ENCODE results near the gene TACR2.

TACR2 gene

GRCh38 chr10:69405221-69405620 is 11.5 kb downstream of the TACR2 start:
- Histone ChIP-seq H3K36me3 (ENCODE audit: control insufficient read depth in 1 of 2, insufficient read depth in 2 of 2, low read length in 2 of 2) (peaks cover 0 to 11% of the 10 kb centered on the region in 2 donors), H3K9ac (ENCODE audit: low read depth in 1 of 2, low read length in 2 of 2) (no peak overlapping the region), H3K4me3 (ENCODE audit: low read depth in 1 of 2, low read length in 2 of 2) (no peak overlapping the region), H3K27me3 (ENCODE audit: control insufficient read depth in 1 of 2, insufficient read depth in 2 of 2, low read length in 2 of 2) (no peaks in the 10 kb centered on the region), H3K9me3 (ENCODE audit: control insufficient read depth in 1 of 2, low read length in 2 of 2) (no peaks in the 10 kb centered on the region), H3K4me1 (ENCODE audit: control insufficient read depth in 1 of 2, insufficient read depth in 2 of 2, low read length in 2 of 2) (peaks cover 8 to 11% of the 10 kb centered on the region in 2 donors), H3K27ac (ENCODE audit: low read depth, low read length) (no peak overlapping the region)

- Histone ChIP-seq H3K9ac (ENCODE audit: low read depth in 1 of 2, low read length in 2 of 2) (no peak overlapping the region), H3K27ac (ENCODE audit: low read depth, low read length) (no peak overlapping the region), H3K27me3 (ENCODE audit: control insufficient read depth in 1 of 2, insufficient read depth in 2 of 2, low read length in 2 of 2) (no peaks in the 10 kb centered on the region), H3K4me1 (ENCODE audit: control insufficient read depth in 1 of 2, insufficient read depth in 2 of 2, low read length in 2 of 2) (peaks cover 8 to 11% of the 10 kb centered on the region in 2 donors), H3K9me3 (ENCODE audit: control insufficient read depth in 1 of 2, low read length in 2 of 2) (no peaks in the 10 kb centered on the region), H3K36me3 (ENCODE audit: control insufficient read depth in 1 of 2, insufficient read depth in 2 of 2, low read length in 2 of 2) (peaks cover 0 to 12% of the 10 kb centered on the region in 2 donors), H3K4me3 (ENCODE audit: low read depth in 1 of 2, low read length in 2 of 2) (no peak overlapping the region)
Measured at GRCh38 chr10:69404786-69405185, 11.9 kb downstream of the TACR2 start.

- peaks cover 0 to 22% of the 10 kb centered on the region in 2 donors for H3K36me3 ChIP-seq (ENCODE audit: control insufficient read depth in 1 of 2, insufficient read depth in 2 of 2, low read length in 2 of 2)
- H3K4me1 ChIP-seq (ENCODE audit: control insufficient read depth in 1 of 2, insufficient read depth in 2 of 2, low read length in 2 of 2): peaks cover 3 to 5% of the 10 kb centered on the region in 2 donors
- H3K27me3 ChIP-seq (ENCODE audit: control insufficient read depth in 1 of 2, insufficient read depth in 2 of 2, low read length in 2 of 2): no peaks in the 10 kb centered on the region
- no peak overlapping the region for H3K9ac ChIP-seq (ENCODE audit: low read depth in 1 of 2, low read length in 2 of 2)
- H3K27ac ChIP-seq (ENCODE audit: low read depth, low read length): no peak overlapping the region
- H3K9me3 ChIP-seq (ENCODE audit: control insufficient read depth in 1 of 2, low read length in 2 of 2): no peaks in the 10 kb centered on the region
- no peak overlapping the region for H3K4me3 ChIP-seq (ENCODE audit: low read depth in 1 of 2, low read length in 2 of 2)
Measured at GRCh38 chr10:69403519-69403918, 13.2 kb downstream of the TACR2 start.

GRCh38 chr10:69403066-69403465 is 13.7 kb downstream of the TACR2 start:
- no peaks in the 10 kb centered on the region for H3K9me3 ChIP-seq (ENCODE audit: control insufficient read depth in 1 of 2, low read length in 2 of 2)
- no peaks in the 10 kb centered on the region for H3K27me3 ChIP-seq (ENCODE audit: control insufficient read depth in 1 of 2, insufficient read depth in 2 of 2, low read length in 2 of 2)
- H3K4me1 ChIP-seq (ENCODE audit: control insufficient read depth in 1 of 2, insufficient read depth in 2 of 2, low read length in 2 of 2): peaks cover 2 to 4% of the 10 kb centered on the region in 2 donors
- peaks cover 0 to 26% of the 10 kb centered on the region in 2 donors for H3K36me3 ChIP-seq (ENCODE audit: control insufficient read depth in 1 of 2, insufficient read depth in 2 of 2, low read length in 2 of 2)
- H3K27ac ChIP-seq (ENCODE audit: low read depth, low read length): no peak overlapping the region
- no peak overlapping the region for H3K9ac ChIP-seq (ENCODE audit: low read depth in 1 of 2, low read length in 2 of 2)
- H3K4me3 ChIP-seq (ENCODE audit: low read depth in 1 of 2, low read length in 2 of 2): no peak overlapping the region

GRCh38 chr10:69402386-69402785 is 14.3 kb downstream of the TACR2 start:
- Histone ChIP-seq H3K4me3 (ENCODE audit: low read depth in 1 of 2, low read length in 2 of 2) (no peak overlapping the region), H3K9ac (ENCODE audit: low read depth in 1 of 2, low read length in 2 of 2) (no peak overlapping the region), H3K9me3 (ENCODE audit: control insufficient read depth in 1 of 2, low read length in 2 of 2) (no peaks in the 10 kb centered on the region), H3K27ac (ENCODE audit: low read depth, low read length) (no peak overlapping the region), H3K36me3 (ENCODE audit: control insufficient read depth in 1 of 2, insufficient read depth in 2 of 2, low read length in 2 of 2) (peaks cover 0 to 27% of the 10 kb centered on the region in 2 donors), H3K27me3 (ENCODE audit: control insufficient read depth in 1 of 2, insufficient read depth in 2 of 2, low read length in 2 of 2) (no peaks in the 10 kb centered on the region), H3K4me1 (ENCODE audit: control insufficient read depth in 1 of 2, insufficient read depth in 2 of 2, low read length in 2 of 2) (no peaks in the 10 kb centered on the region)

GRCh38 chr10:69401416-69401815 is 15.3 kb downstream of the TACR2 start:
- no peaks in the 10 kb centered on the region for H3K9me3 ChIP-seq (ENCODE audit: control insufficient read depth in 1 of 2, low read length in 2 of 2)
- H3K4me1 ChIP-seq (ENCODE audit: control insufficient read depth in 1 of 2, insufficient read depth in 2 of 2, low read length in 2 of 2): no peaks in the 10 kb centered on the region
- H3K27ac ChIP-seq (ENCODE audit: low read depth, low read length): no peak overlapping the region
- H3K36me3 ChIP-seq (ENCODE audit: control insufficient read depth in 1 of 2, insufficient read depth in 2 of 2, low read length in 2 of 2): peaks cover 0 to 30% of the 10 kb centered on the region in 2 donors
- H3K4me3 ChIP-seq (ENCODE audit: low read depth in 1 of 2, low read length in 2 of 2): no peak overlapping the region
- no peaks in the 10 kb centered on the region for H3K27me3 ChIP-seq (ENCODE audit: control insufficient read depth in 1 of 2, insufficient read depth in 2 of 2, low read length in 2 of 2)
- no peak overlapping the region for H3K9ac ChIP-seq (ENCODE audit: low read depth in 1 of 2, low read length in 2 of 2)

DNA sequence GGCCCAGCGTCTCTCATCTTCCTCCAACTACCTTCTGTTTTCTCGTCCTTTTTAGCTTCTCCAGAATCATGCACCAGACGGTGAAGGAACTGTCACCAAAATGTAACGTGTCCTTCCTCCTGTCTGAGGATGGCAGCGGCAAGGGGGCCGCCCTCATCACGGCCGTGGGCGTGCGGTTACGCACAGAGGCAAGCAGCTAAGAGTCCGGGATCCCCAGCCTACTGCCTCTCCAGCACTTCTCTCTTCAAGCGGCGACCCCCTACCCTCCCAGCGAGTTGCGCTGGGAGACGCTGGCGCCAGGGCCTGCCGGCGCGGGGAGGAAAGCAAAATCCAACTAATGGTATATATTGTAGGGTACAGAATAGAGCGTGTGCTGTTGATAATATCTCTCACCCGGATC is 15.8 kb downstream of the TACR2 start:
- H3K9me3 ChIP-seq (ENCODE audit: control insufficient read depth in 1 of 2, low read length in 2 of 2): no peaks in the 10 kb centered on the region
- H3K36me3 ChIP-seq (ENCODE audit: control insufficient read depth in 1 of 2, insufficient read depth in 2 of 2, low read length in 2 of 2): peaks cover 0 to 30% of the 10 kb centered on the region in 2 donors
- H3K9ac ChIP-seq (ENCODE audit: low read depth in 1 of 2, low read length in 2 of 2): no peak overlapping the region
- H3K4me3 ChIP-seq (ENCODE audit: low read depth in 1 of 2, low read length in 2 of 2): no peak overlapping the region
- no peaks in the 10 kb centered on the region for H3K4me1 ChIP-seq (ENCODE audit: control insufficient read depth in 1 of 2, insufficient read depth in 2 of 2, low read length in 2 of 2)
- H3K27me3 ChIP-seq (ENCODE audit: control insufficient read depth in 1 of 2, insufficient read depth in 2 of 2, low read length in 2 of 2): no peaks in the 10 kb centered on the region
- no peak overlapping the region for H3K27ac ChIP-seq (ENCODE audit: low read depth, low read length)

GRCh38 chr10:69398466-69398865 is 18.3 kb downstream of the TACR2 start:
- Histone ChIP-seq H3K4me3 (ENCODE audit: low read depth in 1 of 2, low read length in 2 of 2) (no peak overlapping the region), H3K36me3 (ENCODE audit: control insufficient read depth in 1 of 2, insufficient read depth in 2 of 2, low read length in 2 of 2) (peaks cover 0 to 36% of the 10 kb centered on the region in 2 donors), H3K27ac (ENCODE audit: low read depth, low read length) (no peak overlapping the region)

DNA sequence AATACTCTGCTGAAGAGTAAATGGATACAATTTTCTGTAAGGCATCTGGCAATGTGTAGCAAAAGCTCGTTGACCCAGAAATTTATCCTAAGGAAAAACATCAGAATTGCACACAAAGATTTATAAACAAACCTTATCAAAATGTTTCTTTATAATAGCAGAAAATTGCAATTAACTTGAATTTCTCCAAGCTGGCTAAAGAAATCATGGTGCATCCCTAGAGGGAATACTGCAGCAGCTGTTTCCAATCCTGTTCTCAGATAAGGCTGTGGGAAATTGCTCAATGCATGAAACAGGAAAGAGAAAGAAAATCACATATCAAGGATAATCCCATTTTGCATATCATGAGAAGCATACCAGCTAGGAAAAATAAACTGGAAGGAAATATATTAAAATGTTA is 18.7 kb downstream of the TACR2 start:
- H3K4me3 ChIP-seq (ENCODE audit: low read depth in 1 of 2, low read length in 2 of 2): no peak overlapping the region
- no peaks in the 10 kb centered on the region for H3K4me1 ChIP-seq (ENCODE audit: control insufficient read depth in 1 of 2, insufficient read depth in 2 of 2, low read length in 2 of 2)
- H3K9ac ChIP-seq (ENCODE audit: low read depth in 1 of 2, low read length in 2 of 2): no peak overlapping the region
- no peak overlapping the region for H3K27ac ChIP-seq (ENCODE audit: low read depth, low read length)
- peaks cover 0 to 37% of the 10 kb centered on the region in 2 donors for H3K36me3 ChIP-seq (ENCODE audit: control insufficient read depth in 1 of 2, insufficient read depth in 2 of 2, low read length in 2 of 2)
- H3K27me3 ChIP-seq (ENCODE audit: control insufficient read depth in 1 of 2, insufficient read depth in 2 of 2, low read length in 2 of 2): no peaks in the 10 kb centered on the region
- no peaks in the 10 kb centered on the region for H3K9me3 ChIP-seq (ENCODE audit: control insufficient read depth in 1 of 2, low read length in 2 of 2)

More at GRCh38 chr10:69398466-69398865, 18.3 kb downstream of the TACR2 start:
- no peaks in the 10 kb centered on the region for H3K9me3 ChIP-seq (ENCODE audit: control insufficient read depth in 1 of 2, low read length in 2 of 2)
- no peaks in the 10 kb centered on the region for H3K27me3 ChIP-seq (ENCODE audit: control insufficient read depth in 1 of 2, insufficient read depth in 2 of 2, low read length in 2 of 2)
- H3K9ac ChIP-seq (ENCODE audit: low read depth in 1 of 2, low read length in 2 of 2): no peak overlapping the region
- H3K4me1 ChIP-seq (ENCODE audit: control insufficient read depth in 1 of 2, insufficient read depth in 2 of 2, low read length in 2 of 2): no peaks in the 10 kb centered on the region

GRCh38 chr10:69394020-69394419 is 22.7 kb downstream of the TACR2 start:
- no peaks in the 10 kb centered on the region for H3K27me3 ChIP-seq (ENCODE audit: control insufficient read depth in 1 of 2, insufficient read depth in 2 of 2, low read length in 2 of 2)
- peaks cover 2 to 28% of the 10 kb centered on the region in 2 donors for H3K36me3 ChIP-seq (ENCODE audit: control insufficient read depth in 1 of 2, insufficient read depth in 2 of 2, low read length in 2 of 2)
- no peak overlapping the region for H3K27ac ChIP-seq (ENCODE audit: low read depth, low read length)
- no peaks in the 10 kb centered on the region for H3K4me1 ChIP-seq (ENCODE audit: control insufficient read depth in 1 of 2, insufficient read depth in 2 of 2, low read length in 2 of 2)
- no peaks in the 10 kb centered on the region for H3K9me3 ChIP-seq (ENCODE audit: control insufficient read depth in 1 of 2, low read length in 2 of 2)
- H3K4me3 ChIP-seq (ENCODE audit: low read depth in 1 of 2, low read length in 2 of 2): no peak overlapping the region
- no peak overlapping the region for H3K9ac ChIP-seq (ENCODE audit: low read depth in 1 of 2, low read length in 2 of 2)

DNA sequence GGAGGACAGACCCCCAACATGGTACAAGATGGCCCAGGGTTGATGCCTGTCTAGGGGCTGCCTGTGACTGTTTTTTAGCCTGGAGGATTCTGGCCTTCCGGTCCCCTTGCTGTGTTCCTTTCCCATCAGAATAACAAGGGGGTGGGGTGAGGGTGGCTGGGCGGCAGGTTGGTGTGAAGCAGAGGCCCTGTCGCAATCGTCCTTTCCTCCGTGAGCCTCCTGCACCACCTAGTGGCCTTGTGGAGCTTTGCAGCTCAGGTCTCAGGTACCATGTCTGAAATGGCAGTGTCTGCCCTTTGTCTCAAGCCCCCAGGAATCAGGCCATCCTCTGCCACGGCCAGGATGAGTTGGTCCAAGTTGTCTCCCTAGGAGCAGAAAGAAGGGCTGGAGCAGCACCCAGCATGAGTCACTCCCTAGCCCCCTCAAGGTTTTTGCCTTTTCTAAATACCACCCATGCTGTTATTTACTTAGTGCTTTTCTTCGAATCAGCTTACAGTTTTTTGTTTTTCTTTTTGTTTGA is 24.2 kb downstream of the TACR2 start:
- no peaks in the 10 kb centered on the region for H3K27me3 ChIP-seq (ENCODE audit: control insufficient read depth in 1 of 2, insufficient read depth in 2 of 2, low read length in 2 of 2)
- H3K4me1 ChIP-seq (ENCODE audit: control insufficient read depth in 1 of 2, insufficient read depth in 2 of 2, low read length in 2 of 2): no peaks in the 10 kb centered on the region
- H3K27ac ChIP-seq (ENCODE audit: low read depth, low read length): no peak overlapping the region
- H3K4me3 ChIP-seq (ENCODE audit: low read depth in 1 of 2, low read length in 2 of 2): no peak overlapping the region
- no peak overlapping the region for H3K9ac ChIP-seq (ENCODE audit: low read depth in 1 of 2, low read length in 2 of 2)
- H3K9me3 ChIP-seq (ENCODE audit: control insufficient read depth in 1 of 2, low read length in 2 of 2): no peaks in the 10 kb centered on the region
- H3K36me3 ChIP-seq (ENCODE audit: control insufficient read depth in 1 of 2, insufficient read depth in 2 of 2, low read length in 2 of 2): peaks cover 6 to 30% of the 10 kb centered on the region in 2 donors

Measured in duodenal mucosa (tissue), 2 donors.